ENCODE data around the gene ITPR3.

DNA sequence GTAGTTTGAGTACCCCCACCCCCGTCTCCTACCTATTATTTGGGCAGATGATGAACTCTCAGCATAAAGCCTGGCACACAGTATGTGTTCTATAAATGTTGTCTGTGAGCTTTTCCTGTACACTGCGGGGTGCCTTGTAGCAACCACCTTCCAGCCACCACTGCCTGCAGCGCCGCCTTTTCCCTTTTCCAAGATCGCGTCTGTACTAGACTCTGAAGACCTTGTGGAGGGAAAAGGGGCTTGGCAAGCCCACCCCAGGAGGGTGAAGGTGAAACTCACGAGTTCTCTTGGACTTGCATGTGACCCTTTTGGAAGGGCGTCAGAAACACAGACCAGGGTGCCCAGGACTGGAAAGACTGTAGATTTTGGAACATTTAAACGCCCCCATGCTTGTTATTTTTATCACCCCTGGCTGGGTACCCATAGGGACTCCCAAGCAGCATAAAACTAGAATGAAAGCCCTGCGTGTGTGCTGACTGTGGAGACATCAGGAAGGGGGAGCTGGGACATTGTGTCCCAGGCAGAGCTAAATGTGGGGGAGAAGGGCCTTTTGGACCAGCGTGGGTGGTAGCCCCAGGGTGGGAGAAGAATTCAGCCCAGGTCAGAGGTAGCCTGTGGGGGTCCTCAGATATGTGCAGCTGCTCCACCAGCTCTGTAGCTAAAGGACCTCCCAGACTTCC, 49.3 kb upstream of the ITPR3 start:
- TF ChIP-seq CTCF (IDR thresholded peaks at IDR 0.05) (no peak), POLR2A (IDR thresholded peaks at IDR 0.05) (no peak), EP300 (IDR thresholded peaks at IDR 0.05) (no peak), POLR2AphosphoS5 (IDR thresholded peaks at IDR 0.05) (no peak)

Data from suprapubic skin (tissue), 4 donors.